Glutamatergic neuron (in vitro differentiated cells): Measurements from ENCODE around the gene CORO7. TPM values are rescaled to one million over a fixed set of nuclear protein-coding genes. Genes with fewer than 3 reads are reported as not detected.
A peak's percentile ranks its signal among the peaks of the same experiment; 100 is the strongest.

Experiments
- DNase-seq: peaks from one replicate; pipeline ENCODE4 v3.0.0; 2022
- H3K27ac Mint-ChIP-seq: one replicate; pipeline ENCODE4 v1.8.0; 2020; ENCODE audit warnings: mild to moderate bottlenecking, mixed read lengths, inconsistent platforms; ENCODE audit not compliant: unreplicated experiment
- H3K27me3 Mint-ChIP-seq: one replicate; pipeline ENCODE4 v1.8.0; 2020; ENCODE audit warnings: mild to moderate bottlenecking, moderate library complexity, mixed read lengths, inconsistent platforms; ENCODE audit not compliant: unreplicated experiment
- H3K36me3 Mint-ChIP-seq: one replicate; pipeline ENCODE4 v1.8.0; 2020; ENCODE audit warnings: mild to moderate bottlenecking, mixed read lengths, inconsistent platforms; ENCODE audit not compliant: unreplicated experiment
- H3K4me1 Mint-ChIP-seq: one replicate; pipeline ENCODE4 v1.8.0; 2020; ENCODE audit warnings: mild to moderate bottlenecking, low read depth, mixed read lengths, inconsistent platforms; ENCODE audit not compliant: unreplicated experiment
- H3K4me3 Mint-ChIP-seq: one replicate; pipeline ENCODE4 v1.8.0; 2020; ENCODE audit warnings: mild to moderate bottlenecking, mixed read lengths, inconsistent platforms; ENCODE audit not compliant: unreplicated experiment
- H3K9me3 Mint-ChIP-seq: one replicate; pipeline ENCODE4 v1.8.0; 2020; ENCODE audit warnings: mild to moderate bottlenecking, moderate library complexity, mixed read lengths, inconsistent platforms; ENCODE audit not compliant: unreplicated experiment
- total RNA-seq: library from RNA; stranded (reverse); fragmentation: NEBNext Ultra II Directional; extraction: Animal tissue kit (Norgen Biotek cat#: 25700); gene quantifications from one replicate; pipeline ENCODE4 v1.2.1, GENCODE V29; 2021; ENCODE audit not compliant: unreplicated experiment
- TF ChIP-seq, protein P1 (sequence below): fragments of 200-600 bp; sonication (generic); IDR thresholded peaks from one replicate; pipeline ENCODE4 v1.5.0; 2021; ENCODE audit not compliant: partially characterized antibody, unreplicated experiment

The CORO7 gene
- total RNA-seq, 1 donor from 2014 or later = 200 TPM

DNA sequence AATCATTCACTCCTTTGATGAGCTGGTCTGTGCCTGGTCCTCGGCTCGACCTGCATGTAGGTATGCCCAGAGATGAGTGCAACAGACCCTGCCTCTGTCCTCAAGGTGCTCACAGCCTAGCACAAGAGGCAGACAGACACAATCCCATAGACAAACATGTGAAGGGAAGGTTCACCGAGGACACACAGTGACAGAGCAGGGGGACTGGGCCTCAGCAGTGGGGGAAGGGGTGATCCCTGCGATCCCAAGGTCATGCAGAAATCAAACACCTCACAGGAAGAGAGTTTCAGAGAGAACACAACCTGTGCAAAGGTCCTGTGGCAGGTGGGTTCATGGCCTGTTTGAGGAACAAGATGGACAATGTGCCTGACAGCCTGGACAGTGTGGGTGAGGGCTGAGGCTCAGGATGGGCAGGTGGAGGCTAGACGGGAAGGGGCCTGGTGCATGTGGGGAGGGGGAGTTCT, 49.0 kb downstream of the CORO7 start:
- Mint-ChIP-seq H3K36me3 (no peaks in the 10 kb centered on the region), H3K9me3 (peaks cover 2% of the 10 kb centered on the region), H3K4me1 (no peaks in the 10 kb centered on the region), H3K4me3 (no peak overlapping the region), H3K27ac (peak overlapping the region; percentile 5), H3K27me3 (peaks cover 1% of the 10 kb centered on the region)
- TF ChIP-seq, protein P1, sequence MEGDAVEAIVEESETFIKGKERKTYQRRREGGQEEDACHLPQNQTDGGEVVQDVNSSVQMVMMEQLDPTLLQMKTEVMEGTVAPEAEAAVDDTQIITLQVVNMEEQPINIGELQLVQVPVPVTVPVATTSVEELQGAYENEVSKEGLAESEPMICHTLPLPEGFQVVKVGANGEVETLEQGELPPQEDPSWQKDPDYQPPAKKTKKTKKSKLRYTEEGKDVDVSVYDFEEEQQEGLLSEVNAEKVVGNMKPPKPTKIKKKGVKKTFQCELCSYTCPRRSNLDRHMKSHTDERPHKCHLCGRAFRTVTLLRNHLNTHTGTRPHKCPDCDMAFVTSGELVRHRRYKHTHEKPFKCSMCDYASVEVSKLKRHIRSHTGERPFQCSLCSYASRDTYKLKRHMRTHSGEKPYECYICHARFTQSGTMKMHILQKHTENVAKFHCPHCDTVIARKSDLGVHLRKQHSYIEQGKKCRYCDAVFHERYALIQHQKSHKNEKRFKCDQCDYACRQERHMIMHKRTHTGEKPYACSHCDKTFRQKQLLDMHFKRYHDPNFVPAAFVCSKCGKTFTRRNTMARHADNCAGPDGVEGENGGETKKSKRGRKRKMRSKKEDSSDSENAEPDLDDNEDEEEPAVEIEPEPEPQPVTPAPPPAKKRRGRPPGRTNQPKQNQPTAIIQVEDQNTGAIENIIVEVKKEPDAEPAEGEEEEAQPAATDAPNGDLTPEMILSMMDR = no peak
- no peak for DNase-seq

DNA sequence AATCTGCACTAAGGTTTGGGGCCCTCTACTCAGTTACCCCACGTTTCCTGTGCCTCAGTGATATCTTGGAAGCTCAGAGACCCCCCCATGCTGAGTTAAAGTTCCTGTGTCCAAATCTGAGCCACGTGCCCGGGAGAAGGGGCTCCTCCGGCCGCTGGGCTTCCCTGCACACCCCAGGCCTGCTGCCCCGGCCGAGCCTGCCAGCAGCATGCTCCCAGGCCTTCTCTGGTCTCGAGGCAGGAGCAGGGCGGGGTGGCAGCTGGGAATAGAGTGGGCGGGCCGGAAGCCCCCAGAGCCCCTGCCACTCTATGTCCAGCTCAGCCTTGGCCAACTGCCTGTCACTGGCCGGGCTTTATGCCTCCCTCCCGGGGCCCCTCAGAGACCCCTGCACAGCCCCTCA, 50.4 kb downstream of the CORO7 start:
- H3K9me3 Mint-ChIP-seq = peaks cover 2% of the 10 kb centered on the region
- DNase-seq = no peak
- no peaks in the 10 kb centered on the region for H3K36me3 Mint-ChIP-seq
- H3K27me3 Mint-ChIP-seq = no peaks in the 10 kb centered on the region
- H3K4me1 Mint-ChIP-seq = no peaks in the 10 kb centered on the region
- H3K4me3 Mint-ChIP-seq = no peak overlapping the region
- H3K27ac Mint-ChIP-seq = no peak overlapping the region
- TF ChIP-seq, protein P1 = no peak

DNA sequence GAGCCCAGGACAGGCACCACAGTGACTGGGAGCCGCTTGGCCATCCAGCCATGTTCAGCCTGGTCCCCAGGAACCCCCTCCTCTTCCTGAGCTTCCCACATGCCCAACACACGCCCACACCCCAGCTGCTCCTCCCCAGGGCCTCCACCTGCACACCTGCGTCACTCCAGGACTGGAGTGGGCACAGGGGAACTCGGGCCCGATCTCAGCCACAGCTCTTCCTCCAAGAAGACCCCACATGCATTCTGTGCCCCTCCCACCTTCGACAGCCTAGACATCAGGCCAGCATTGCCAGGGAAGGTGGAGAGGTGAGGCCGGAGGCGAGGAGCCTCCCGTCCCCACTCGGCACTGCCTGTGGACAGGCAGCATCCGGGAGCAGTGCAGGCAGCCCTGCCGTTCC, 50.8 kb downstream of the CORO7 start:
- no peaks in the 10 kb centered on the region for H3K27me3 Mint-ChIP-seq
- TF ChIP-seq, protein P1 = no peak
- H3K4me3 Mint-ChIP-seq = no peak overlapping the region
- DNase-seq = no peak
- peaks cover 2% of the 10 kb centered on the region for H3K9me3 Mint-ChIP-seq
- H3K4me1 Mint-ChIP-seq = no peaks in the 10 kb centered on the region
- no peak overlapping the region for H3K27ac Mint-ChIP-seq
- H3K36me3 Mint-ChIP-seq = no peaks in the 10 kb centered on the region

DNA sequence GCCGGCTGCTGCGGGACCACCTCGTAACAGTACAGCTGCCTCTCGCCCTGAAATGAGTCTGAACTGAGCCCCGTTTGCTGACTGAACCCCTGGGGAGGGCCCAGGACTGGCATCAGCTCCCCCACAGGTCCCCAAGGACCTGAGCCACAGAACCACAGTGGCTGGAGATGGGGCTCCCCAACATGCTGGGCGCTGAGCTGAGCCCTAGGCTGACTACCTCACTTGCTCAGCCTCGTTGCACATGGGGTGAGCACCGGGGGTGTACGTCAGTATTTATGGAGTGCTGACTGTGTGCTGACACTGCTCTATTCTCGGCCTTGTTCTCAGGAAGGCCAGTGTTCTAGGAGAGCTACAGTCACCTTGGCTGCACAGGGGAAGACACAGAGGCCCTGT, 51.4 kb downstream of the CORO7 start:
- Mint-ChIP-seq H3K4me3 (no peak overlapping the region), H3K9me3 (peaks cover 2% of the 10 kb centered on the region), H3K27ac (no peak overlapping the region), H3K4me1 (no peaks in the 10 kb centered on the region), H3K36me3 (no peaks in the 10 kb centered on the region), H3K27me3 (peaks cover under 1% of the 10 kb centered on the region)
- no peak for DNase-seq
- TF ChIP-seq, protein P1 = no peak

DNA sequence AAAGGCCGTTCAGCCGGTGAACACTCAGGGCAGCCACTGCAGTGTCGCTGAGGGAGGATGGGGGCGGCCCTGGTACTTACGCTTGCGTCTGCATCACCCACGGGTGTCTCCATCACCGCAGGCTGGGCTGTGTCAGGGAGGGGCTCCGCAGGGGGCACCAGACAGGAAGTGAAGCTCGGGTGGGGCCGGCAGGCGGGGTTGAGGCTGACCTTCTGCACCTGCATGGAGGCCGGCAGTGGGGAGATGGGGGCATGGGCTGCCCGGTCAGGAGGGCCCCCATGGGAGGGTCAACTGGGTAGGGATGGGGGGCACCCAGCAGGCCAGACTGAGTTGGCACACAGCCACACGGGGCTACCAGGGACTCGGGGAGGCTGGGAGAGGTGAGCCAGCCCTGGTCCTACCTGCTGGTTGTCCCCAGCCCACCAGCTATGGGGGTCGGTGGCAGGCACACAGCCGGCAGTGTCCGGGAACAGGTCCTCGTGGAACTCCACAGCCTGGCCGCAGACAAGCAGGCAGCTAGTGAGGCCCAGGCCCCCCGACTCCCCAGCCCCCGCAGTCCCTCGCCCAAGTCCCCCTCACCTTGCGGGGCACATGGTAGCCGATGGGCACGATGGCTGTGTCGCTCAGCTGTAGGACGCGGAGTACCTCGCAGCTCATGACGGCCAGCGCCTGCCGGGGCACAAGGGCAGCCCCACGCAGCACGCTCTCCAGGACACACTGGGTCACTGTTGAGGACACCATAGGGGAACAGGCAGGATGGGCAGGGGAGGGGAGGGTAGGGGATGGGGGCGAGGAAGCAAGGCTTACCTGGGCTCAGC, 52.0 kb downstream of the CORO7 start:
- no peak for DNase-seq
- Mint-ChIP-seq H3K4me3 (no peak overlapping the region), H3K27me3 (peaks cover 3% of the 10 kb centered on the region), H3K27ac (no peak overlapping the region), H3K36me3 (no peaks in the 10 kb centered on the region), H3K4me1 (no peaks in the 10 kb centered on the region), H3K9me3 (peaks cover 2% of the 10 kb centered on the region)
- TF ChIP-seq, protein P1 = no peak
